Fibroblast of pulmonary artery (primary cell): ENCODE results near the gene RBM19.

ENCODE experiments used
- DNase-seq: peaks from one replicate; pipeline ENCODE4 v3.0.0-alpha.2; 2010; ENCODE audit warnings: low read depth
- H3K4me3 ChIP-seq: replicated peaks from 2 replicates; pipeline ENCODE4 v1.5.1; 2011; ENCODE audit warnings: low read depth, mild to moderate bottlenecking, control low read depth, low read length, moderate library complexity
- CTCF ChIP-seq: IDR thresholded peaks from 2 replicates; pipeline ENCODE4 v1.5.1; 2011; ENCODE audit warnings: mild to moderate bottlenecking, control low read depth, low read length, inconsistent platforms; ENCODE audit errors: missing control alignments

Gene RBM19

DNA sequence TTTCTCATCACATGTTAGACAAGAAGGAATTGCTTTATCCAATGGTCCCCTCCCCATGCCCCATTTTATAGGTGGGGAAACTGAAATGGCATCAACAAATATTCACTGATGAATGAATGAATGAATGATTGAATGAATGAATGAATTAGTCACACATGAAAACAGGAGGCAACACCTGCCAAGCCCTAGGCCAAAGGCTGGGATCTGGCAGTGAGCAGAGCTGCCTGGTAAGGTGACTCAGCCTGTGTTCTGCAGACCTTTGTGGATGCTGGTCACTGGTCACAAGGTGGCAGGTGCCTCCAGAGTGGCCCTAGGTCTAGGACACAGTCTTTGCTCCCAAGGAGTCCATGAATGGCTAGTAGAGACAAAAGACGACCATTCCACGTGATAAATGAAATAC, 188.4 kb downstream of the RBM19 start:
- TF ChIP-seq CTCF = no peak
- no peak for DNase-seq
- H3K4me3 ChIP-seq = no peak overlapping the region

DNA sequence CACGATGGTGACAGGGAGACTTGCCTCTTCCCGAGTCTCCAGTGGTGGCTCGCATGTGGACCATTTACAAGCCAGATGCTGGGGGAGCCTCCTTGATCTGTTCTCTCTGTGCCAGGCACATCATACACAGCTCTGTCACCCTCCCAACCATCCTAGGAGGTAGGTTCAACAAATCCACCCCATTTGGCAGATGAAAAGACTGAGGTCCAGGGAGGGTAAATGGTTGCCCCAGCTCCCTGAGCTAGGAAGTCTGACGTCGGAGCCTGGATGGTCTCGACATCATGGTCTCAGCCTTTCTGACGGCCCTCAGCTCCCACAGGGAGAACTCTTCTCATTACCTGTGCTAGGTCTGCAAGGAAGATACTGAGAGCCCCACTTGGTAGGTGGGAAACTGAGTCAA, 189.6 kb downstream of the RBM19 start:
- DNase-seq = no peak
- H3K4me3 ChIP-seq = no peak overlapping the region
- TF ChIP-seq CTCF = no peak

DNA sequence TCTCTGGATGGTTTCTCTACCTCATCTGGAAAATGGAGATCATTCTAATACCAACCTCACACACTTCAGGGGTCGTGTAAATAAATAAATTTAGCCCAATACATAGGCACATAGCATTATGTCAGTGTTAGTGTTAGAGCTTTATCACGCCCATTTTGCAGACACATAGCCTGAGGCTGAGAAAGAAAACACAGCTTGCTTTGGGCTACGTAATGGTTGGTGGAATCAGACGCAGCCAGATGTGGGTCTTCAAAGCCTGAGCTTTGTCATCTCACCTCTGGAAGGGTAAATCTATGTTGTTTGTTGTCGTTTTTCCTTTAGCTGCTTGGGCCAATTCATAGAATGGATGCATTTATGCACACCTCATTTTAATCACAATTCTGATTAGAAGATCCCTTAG, 191.6 kb downstream of the RBM19 start:
- no peak overlapping the region for H3K4me3 ChIP-seq
- TF ChIP-seq CTCF = no peak
- no peak for DNase-seq

DNA sequence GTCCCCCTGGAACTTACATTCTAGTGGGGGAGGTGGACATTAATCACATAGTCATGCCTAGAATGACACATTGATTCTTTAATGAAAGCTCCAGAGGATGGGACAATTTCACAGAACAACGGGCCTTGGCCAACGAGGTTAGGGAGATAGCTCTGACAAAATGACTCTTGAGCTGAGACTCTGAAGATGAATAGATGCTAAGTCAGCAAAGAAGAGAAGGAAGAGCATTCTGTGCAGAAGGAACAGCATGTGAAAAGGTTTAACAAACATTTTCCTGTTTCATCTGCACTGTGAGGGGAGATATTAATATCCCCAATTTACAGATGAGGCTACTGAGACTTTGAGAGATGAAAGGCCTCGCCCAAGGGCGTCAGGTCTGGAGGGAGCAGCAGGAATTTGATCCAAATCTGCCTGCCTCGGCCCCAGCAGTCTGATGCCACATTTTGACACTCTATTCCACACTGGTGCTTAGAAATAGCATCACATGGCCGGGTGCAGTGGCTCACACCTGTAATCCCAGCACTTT, 193.6 kb downstream of the RBM19 start:
- DNase-seq = no peak
- no peak overlapping the region for H3K4me3 ChIP-seq
- TF ChIP-seq CTCF = no peak

DNA sequence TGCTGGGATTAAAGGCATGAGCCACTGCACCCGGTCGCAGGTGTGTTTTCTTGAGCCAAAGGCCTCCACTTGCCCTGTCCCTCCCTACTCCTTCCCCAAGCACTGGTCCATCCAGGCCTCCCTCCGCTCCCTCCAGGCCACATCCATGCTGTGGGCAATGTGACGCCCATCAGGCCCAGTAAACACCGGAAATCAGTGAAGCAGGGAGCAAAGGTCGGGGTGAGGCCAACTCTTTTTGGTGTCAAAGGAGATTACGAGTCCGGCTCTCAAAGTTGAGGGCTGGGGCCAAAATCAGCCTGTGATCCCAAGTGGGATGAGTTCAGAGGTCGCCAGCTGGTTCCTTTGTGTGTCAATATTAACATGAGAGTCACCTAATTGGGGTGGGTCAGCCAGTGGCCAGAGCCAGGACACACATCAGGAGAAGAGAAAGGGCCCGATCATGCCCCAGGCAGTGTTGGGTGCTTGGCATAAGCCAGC, 195.7 kb downstream of the RBM19 start:
- TF ChIP-seq CTCF = no peak
- no peak overlapping the region for H3K4me3 ChIP-seq
- DNase-seq = no peak

GRCh38 chr12:113769305-113769704, 196.8 kb downstream of the RBM19 start:
- H3K4me3 ChIP-seq = no peak overlapping the region
- DNase-seq = no peak
- no peak for TF ChIP-seq CTCF

- no peak overlapping the region for H3K4me3 ChIP-seq
- no peak for DNase-seq
- TF ChIP-seq CTCF = no peak
Observed at GRCh38 chr12:113768850-113769249, 197.3 kb downstream of the RBM19 start.
